SU-DHL-6 (cell line): ENCODE measurements around the gene TENM4.

Source experiments
- H2AFZ ChIP-seq: fragments of 200-600 bp; sonication (generic); 2 replicates; pipeline ENCODE4 v1.6.1; 2014; ENCODE audit warnings: low read depth, mild to moderate bottlenecking, moderate library complexity, mixed read lengths, antibody characterized with exemption, low read length; ENCODE audit not compliant: severe bottlenecking
- H3F3A ChIP-seq: fragments of 200-600 bp; shearing (Covaris generic); 2 replicates; pipeline ENCODE4 v1.6.0; 2016; ENCODE audit warnings: antibody characterized with exemption, mild to moderate bottlenecking; ENCODE audit not compliant: insufficient read depth
- H3K27ac ChIP-seq: fragments of 200-600 bp; sonication (generic); 2 replicates; pipeline ENCODE4 v1.5.1; 2016; ENCODE audit warnings: low read depth, mild to moderate bottlenecking, low read length, moderate library complexity, mixed read lengths
- H3K27me3 ChIP-seq: fragments of 200-600 bp; sonication (generic), shearing (Covaris generic); 2 replicates; pipeline ENCODE4 v1.6.0; 2014; ENCODE audit warnings: mild to moderate bottlenecking, low read length
- H3K36me3 ChIP-seq: fragments of 200-600 bp; sonication (generic); 2 replicates; pipeline ENCODE4 v1.6.1; 2014; ENCODE audit warnings: mild to moderate bottlenecking, low read length, mixed read lengths
- H3K4me2 ChIP-seq: fragments of 300-600, 200-600 bp; shearing (Covaris generic), sonication (generic); 2 replicates; pipeline ENCODE4 v1.6.0; 2014; ENCODE audit warnings: low read length, low read depth, mild to moderate bottlenecking; ENCODE audit not compliant: poor library complexity, severe bottlenecking
- H3K4me3 ChIP-seq: fragments of 200-600 bp; sonication (generic); 2 replicates; pipeline ENCODE4 v1.5.1; 2014; ENCODE audit warnings: antibody characterized with exemption, low read length, mild to moderate bottlenecking, mixed read lengths; ENCODE audit not compliant: insufficient read depth, poor library complexity, severe bottlenecking
- H3K79me2 ChIP-seq: fragments of 200-600 bp; sonication (generic); 2 replicates; pipeline ENCODE4 v1.6.1; 2014; ENCODE audit warnings: mild to moderate bottlenecking, low read length, moderate library complexity; ENCODE audit not compliant: insufficient read depth
- H3K9ac ChIP-seq: fragments of 200-600 bp; sonication (generic); 2 replicates; pipeline ENCODE4 v1.7.0; 2014; ENCODE audit warnings: mild to moderate bottlenecking, low read length
- H3K9me2 ChIP-seq: fragments of 200-600 bp; sonication (generic); replicated peaks from 2 replicates; pipeline ENCODE4 v1.6.1; 2014; ENCODE audit warnings: low read length; ENCODE audit not compliant: insufficient read depth
- H3K9me3 ChIP-seq: fragments of 200-600 bp; sonication (generic); 2 replicates; pipeline ENCODE4 v1.6.1; 2014; ENCODE audit warnings: low read length, mixed read lengths; ENCODE audit not compliant: insufficient read depth
- H4K20me1 ChIP-seq: fragments of 200-600 bp; sonication (generic); 2 replicates; pipeline ENCODE4 v1.6.1; 2014; ENCODE audit warnings: low read depth, mild to moderate bottlenecking, antibody characterized with exemption, low read length, moderate library complexity, mixed read lengths
- CTCF ChIP-seq: fragments of 200-600 bp; sonication (generic); IDR thresholded peaks from one replicate; pipeline ENCODE4 v1.5.1; 2017; ENCODE audit warnings: antibody characterized with exemption, mild to moderate bottlenecking, low read length, moderate library complexity; ENCODE audit not compliant: insufficient read depth, poor library complexity, severe bottlenecking
- EZH2phosphoT487 ChIP-seq: fragments of 200-600 bp; sonication (generic), shearing (Covaris generic); conservative IDR thresholded peaks from 2 replicates; pipeline ENCODE4 v1.6.1; 2018; ENCODE audit warnings: mild to moderate bottlenecking, antibody characterized with exemption, low read length, moderate library complexity, mixed read lengths

The TENM4 gene

GRCh38 chr11:78995171-78995570 lies 445.7 kb downstream of the TENM4 start:
- Histone ChIP-seq H3K79me2 (no peaks in the 10 kb centered on the region), H3K27me3 (no peaks in the 10 kb centered on the region), H3K27ac (no peak overlapping the region), H3K9me3 (0 out of 2 replicates have a peak, but pooled peaks cover 4% of the 10 kb centered on the region), H3K9ac (no peak overlapping the region), H3K4me3 (no peak overlapping the region), H3K36me3 (no peaks in the 10 kb centered on the region), H3F3A (no peaks in the 10 kb centered on the region), H3K9me2 (no peaks in the 10 kb centered on the region), H4K20me1 (no peaks in the 10 kb centered on the region), H2AFZ (no peak overlapping the region), H3K4me2 (no peak overlapping the region)
- TF ChIP-seq EZH2phosphoT487 (no peak), CTCF (no peak)

GRCh38 chr11:78993802-78994430 lies 446.9 kb downstream of the TENM4 start:
- Histone ChIP-seq H3F3A (no peaks in the 10 kb centered on the region), H3K4me2 (no peak overlapping the region), H3K4me3 (no peak overlapping the region), H3K27me3 (no peaks in the 10 kb centered on the region), H3K36me3 (no peaks in the 10 kb centered on the region), H3K9me2 (no peaks in the 10 kb centered on the region), H3K79me2 (no peaks in the 10 kb centered on the region), H3K27ac (no peak overlapping the region), H3K9me3 (no peaks in the 10 kb centered on the region), H4K20me1 (no peaks in the 10 kb centered on the region), H3K9ac (no peak overlapping the region), H2AFZ (no peak overlapping the region)
- TF ChIP-seq EZH2phosphoT487: no peak
- no peak for TF ChIP-seq CTCF

GRCh38 chr11:78991681-78992080 lies 449.1 kb downstream of the TENM4 start:
- no peak for TF ChIP-seq EZH2phosphoT487
- no peak for TF ChIP-seq CTCF
- no peak overlapping the region for H3K4me3 ChIP-seq
- H4K20me1 ChIP-seq: no peaks in the 10 kb centered on the region
- H3K36me3 ChIP-seq: no peaks in the 10 kb centered on the region
- H2AFZ ChIP-seq: no peak overlapping the region
- no peaks in the 10 kb centered on the region for H3K9me3 ChIP-seq
- no peaks in the 10 kb centered on the region for H3K9me2 ChIP-seq
- H3K9ac ChIP-seq: no peak overlapping the region
- no peaks in the 10 kb centered on the region for H3K79me2 ChIP-seq
- H3K4me2 ChIP-seq: no peak overlapping the region
- H3K27ac ChIP-seq: no peak overlapping the region
- H3F3A ChIP-seq: no peaks in the 10 kb centered on the region
- no peaks in the 10 kb centered on the region for H3K27me3 ChIP-seq
